ENCODE measurements around the gene CDKN2C.
A peak's percentile ranks its signal among the peaks of the same experiment; 100 is the strongest.
"Not testable (repeated sequence)": the region's sequence is repeated elsewhere in the genome, so short reads cannot be mapped to it uniquely, and the experiment has no call there.

Gene CDKN2C
- 2.9 to 25.1 (median 12.0) reads per million in 18 experiments for total RNA-seq

GRCh38 chr1:50969611-50970508 is at the start of gene CDKN2C:
Gene CDKN2C (plus strand): TSS chr1:50970245. CDS start chr1:50970369, 124 bp downstream.
- peak; percentile 30 to 53 for DNase-seq

GRCh38 chr1:50920409-50920808 is 49.6 kb upstream of the CDKN2C start:
- DNase-seq: no peak

GRCh38 chr1:50921029-50921428 is 49.0 kb upstream of the CDKN2C start:
- no peak for DNase-seq

- DNase-seq: no peak
Measured at GRCh38 chr1:50923564-50923963, 46.5 kb upstream of the CDKN2C start.

- peak in 1 of 2 donors; percentile 54 for DNase-seq
Measured at GRCh38 chr1:50929376-50929958, 40.6 kb upstream of the CDKN2C start.

- DNase-seq: no peak
Measured at GRCh38 chr1:50930193-50930592, 39.9 kb upstream of the CDKN2C start.

GRCh38 chr1:50930965-50931737 is 38.9 kb upstream of the CDKN2C start:
- peak; percentile 78 to 87 for DNase-seq

GRCh38 chr1:50932043-50932442 is 38.0 kb upstream of the CDKN2C start:
- DNase-seq: not testable (repeated sequence)

- DNase-seq: not testable (repeated sequence)
Measured at GRCh38 chr1:50933770-50934169, 36.3 kb upstream of the CDKN2C start.

GRCh38 chr1:50934838-50935237 is 35.2 kb upstream of the CDKN2C start:
- no peak for DNase-seq

GRCh38 chr1:50935276-50935675 is 34.8 kb upstream of the CDKN2C start:
- not testable (repeated sequence) for DNase-seq

GRCh38 chr1:50936321-50936720 is 33.7 kb upstream of the CDKN2C start:
- DNase-seq: no peak

GRCh38 chr1:50940291-50940690 is 29.8 kb upstream of the CDKN2C start:
- DNase-seq: no peak

- DNase-seq: no peak
Measured at GRCh38 chr1:50942334-50942733, 27.7 kb upstream of the CDKN2C start.

GRCh38 chr1:50949286-50949982 is 20.6 kb upstream of the CDKN2C start:
- no peak for DNase-seq

GRCh38 chr1:50950396-50950795 is 19.6 kb upstream of the CDKN2C start:
- no peak for DNase-seq

GRCh38 chr1:50952566-50952965 is 17.5 kb upstream of the CDKN2C start:
- not testable (repeated sequence) for DNase-seq

- no peak for DNase-seq
Measured at GRCh38 chr1:50955116-50955515, 14.9 kb upstream of the CDKN2C start.

- peak; percentile 23 for DNase-seq
Measured at GRCh38 chr1:50959303-50959912, 10.6 kb upstream of the CDKN2C start.

- DNase-seq: peak; percentile 96 to 97
Measured at GRCh38 chr1:50959913-50960844, 9.9 kb upstream of the CDKN2C start, which contains the start of gene FAF1. Gene FAF1 (minus strand): TSS chr1:50960267. CDS start chr1:50959811, 456 bp downstream.

GRCh38 chr1:50964863-50965262 is 5.2 kb upstream of the CDKN2C start:
- DNase-seq: no peak

Data from inflammatory macrophage (primary cell).